Neuron (in vitro differentiated cells): ENCODE data around the gene TMBIM6.
"Not testable (repeated sequence)": the region's sequence is repeated elsewhere in the genome, so short reads cannot be mapped to it uniquely, and the experiment has no call there.

Source experiments
- H2AFZ ChIP-seq: one replicate; pipeline ENCODE4 v1.6.1; 2013; ENCODE audit warnings: low read depth, mild to moderate bottlenecking, inconsistent platforms, low read length, moderate library complexity
- H3K27me3 ChIP-seq: one replicate; pipeline ENCODE4 v1.6.1; 2013; ENCODE audit warnings: low read length; ENCODE audit not compliant: insufficient read depth
- H3K36me3 ChIP-seq: one replicate; pipeline ENCODE4 v1.6.1; 2013; ENCODE audit warnings: low read length; ENCODE audit not compliant: insufficient read depth
- H3K4me1 ChIP-seq: one replicate; pipeline ENCODE4 v1.6.1; 2013; ENCODE audit warnings: low read length; ENCODE audit not compliant: insufficient read depth
- H3K4me3 ChIP-seq: 2 replicates; pipeline ENCODE4 v1.5.1; 2013; ENCODE audit warnings: mild to moderate bottlenecking, low read length, moderate library complexity
- H3K9me3 ChIP-seq: one replicate; pipeline ENCODE4 v1.6.1; 2013; ENCODE audit warnings: low read length

TMBIM6 gene

DNA sequence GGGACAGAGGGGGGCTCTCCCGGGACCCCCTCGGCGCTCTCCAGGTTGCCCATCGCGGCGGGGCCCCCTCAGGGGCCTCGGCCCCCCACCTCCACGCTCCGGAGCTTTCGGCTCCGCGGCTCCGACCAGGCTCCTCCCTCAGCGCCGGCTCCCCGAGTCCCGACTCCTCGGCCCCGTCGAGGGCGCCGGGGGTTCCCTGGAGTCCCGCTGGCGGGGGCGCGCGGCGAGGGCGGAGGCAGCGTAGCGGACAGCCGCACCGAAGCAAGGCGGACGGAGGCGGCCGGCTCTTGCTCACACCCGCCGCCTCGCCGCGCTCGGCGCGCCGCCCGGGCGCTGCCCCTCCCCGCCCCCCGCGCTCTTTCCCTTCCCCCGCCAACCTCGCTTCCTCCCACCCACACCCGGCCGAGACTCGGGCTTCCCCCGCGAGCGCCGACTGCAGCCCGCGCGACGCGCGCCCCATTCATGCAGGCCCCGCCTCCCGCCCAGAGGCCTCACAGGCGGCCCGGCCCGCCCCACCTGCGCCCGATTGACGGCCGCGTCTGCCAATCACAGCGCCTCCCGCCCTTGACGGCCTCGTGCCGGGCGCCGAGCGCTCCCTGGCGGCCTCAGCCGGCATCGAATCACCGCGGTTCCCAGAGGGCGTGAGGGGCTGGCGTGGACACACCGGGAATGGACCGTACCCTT is 34.1 kb upstream of the TMBIM6 start, which contains the start of gene FMNL3:
Gene FMNL3, minus strand, starts transcription at position 278 of the 684 bp plus-strand sequence. Its CDS starts 225 bp downstream, at position 53.
- no peaks in the 10 kb centered on the region for H3K9me3 ChIP-seq
- no peaks in the 10 kb centered on the region for H3K36me3 ChIP-seq
- no peaks in the 10 kb centered on the region for H3K27me3 ChIP-seq
- H3K4me3 ChIP-seq: peak within 1 kb of the TSS; percentile 94
- peaks cover 27% of the 10 kb centered on the region for H3K4me1 ChIP-seq
- peak within 1 kb of the TSS; percentile 80 for H2AFZ ChIP-seq

DNA sequence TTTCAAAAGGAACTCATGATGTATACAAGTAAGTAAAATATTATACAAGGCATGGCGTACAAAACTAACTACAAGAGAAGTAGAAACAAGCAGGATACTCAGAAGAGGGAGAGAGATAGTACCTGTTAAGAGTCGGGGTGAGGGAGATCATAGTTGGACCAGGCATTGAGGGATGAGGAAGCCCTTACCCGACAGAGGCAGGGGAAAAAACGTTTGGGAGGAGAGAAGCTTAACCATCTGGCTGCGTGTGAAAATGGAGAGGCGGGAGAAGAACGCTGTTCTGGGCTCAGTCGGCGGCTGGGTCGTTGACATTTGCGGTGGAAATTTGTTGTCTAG is 33.6 kb upstream of the TMBIM6 start:
- no peaks in the 10 kb centered on the region for H3K27me3 ChIP-seq
- H2AFZ ChIP-seq: no peak overlapping the region
- no peak overlapping the region for H3K4me3 ChIP-seq
- H3K4me1 ChIP-seq: peaks cover 23% of the 10 kb centered on the region
- H3K36me3 ChIP-seq: no peaks in the 10 kb centered on the region
- no peaks in the 10 kb centered on the region for H3K9me3 ChIP-seq

DNA sequence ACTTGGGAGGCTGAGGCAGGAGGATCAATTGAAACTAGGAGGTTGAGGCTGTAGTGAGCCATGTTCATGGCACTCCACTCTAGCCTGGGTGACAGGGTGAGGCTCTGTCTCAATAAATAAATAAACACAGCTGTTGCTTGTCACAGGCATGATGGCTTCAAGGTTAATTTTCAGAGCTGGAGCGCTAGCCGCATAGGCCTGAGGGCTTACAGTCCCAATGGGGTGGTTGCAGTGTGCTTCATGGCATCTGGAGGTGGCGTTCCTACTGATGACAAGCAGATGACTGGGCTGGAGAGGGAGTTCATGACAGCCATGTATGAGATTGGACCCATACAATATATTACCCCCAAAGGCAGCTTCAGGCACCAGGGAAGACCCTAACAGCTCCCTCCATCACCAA is 32.5 kb upstream of the TMBIM6 start:
- Histone ChIP-seq H3K9me3 (no peaks in the 10 kb centered on the region), H2AFZ (no peak overlapping the region), H3K4me3 (no peak overlapping the region), H3K4me1 (peaks cover 14% of the 10 kb centered on the region), H3K27me3 (no peaks in the 10 kb centered on the region), H3K36me3 (no peaks in the 10 kb centered on the region)

DNA sequence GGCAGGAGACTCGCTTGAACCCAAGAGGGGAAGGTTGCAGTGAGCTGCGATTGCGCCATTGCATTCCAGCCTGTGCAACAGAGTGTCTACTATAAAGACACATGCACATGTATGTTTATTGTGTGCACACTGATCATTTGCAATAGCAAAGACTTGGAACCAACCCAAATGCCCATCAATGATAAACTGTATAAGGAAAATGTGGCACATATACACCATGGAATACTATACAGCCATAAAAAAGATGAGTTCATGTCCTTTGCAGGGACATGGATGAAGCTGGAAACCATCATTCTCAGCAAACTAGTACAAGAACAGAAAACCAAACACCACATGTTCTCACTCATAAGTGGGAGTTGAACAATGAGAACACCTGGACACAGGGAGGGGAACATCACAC is 27.4 kb upstream of the TMBIM6 start:
- H3K9me3 ChIP-seq, H3K36me3 ChIP-seq, H3K27me3 ChIP-seq, H3K4me3 ChIP-seq, H2AFZ ChIP-seq, H3K4me1 ChIP-seq: not testable (repeated sequence)

DNA sequence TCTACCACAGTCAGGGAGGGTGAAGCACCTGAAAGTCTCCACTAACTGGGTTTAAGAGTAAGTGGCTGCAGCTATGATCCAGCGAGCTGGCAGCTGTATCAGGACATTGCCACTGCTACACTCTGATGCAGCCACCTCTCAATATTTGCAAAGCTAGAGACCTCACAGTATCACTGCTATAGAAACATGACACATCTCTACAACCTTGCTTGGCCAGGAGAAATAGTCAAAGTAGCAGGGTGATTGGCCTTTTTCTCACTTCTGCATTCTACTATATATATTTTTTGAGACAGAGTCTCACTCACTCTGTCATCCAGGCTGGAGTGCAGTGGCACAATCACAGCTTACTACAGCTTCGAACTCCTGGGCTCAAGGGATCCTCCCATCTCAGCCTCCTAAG is 24.8 kb upstream of the TMBIM6 start:
- Histone ChIP-seq H3K36me3 (no peaks in the 10 kb centered on the region), H3K9me3 (no peaks in the 10 kb centered on the region), H3K4me3 (no peak overlapping the region), H2AFZ (no peak overlapping the region), H3K27me3 (peaks cover 2% of the 10 kb centered on the region), H3K4me1 (peaks cover 7% of the 10 kb centered on the region)

DNA sequence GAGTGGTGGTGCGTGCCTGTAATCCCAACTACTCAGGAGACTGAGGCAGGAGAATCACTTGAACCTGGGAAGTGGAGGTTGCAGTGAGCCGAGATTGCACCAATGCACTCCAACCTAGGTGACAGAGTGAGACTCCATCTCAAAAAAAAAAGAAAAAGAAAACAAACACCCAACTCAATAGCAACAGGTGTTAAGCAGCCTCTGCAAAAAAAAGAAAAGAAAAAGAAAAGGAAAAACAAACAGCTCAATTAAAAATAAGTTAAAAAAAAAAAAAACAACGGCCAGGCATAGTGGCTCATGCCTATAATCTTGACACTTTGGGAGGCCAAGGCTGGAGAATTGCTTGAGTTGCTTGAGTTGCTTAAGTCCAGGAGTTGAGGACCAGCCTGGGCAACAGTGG is 23.6 kb upstream of the TMBIM6 start:
- not testable (repeated sequence) for H3K4me3 ChIP-seq, H3K9me3 ChIP-seq, H2AFZ ChIP-seq, H3K36me3 ChIP-seq, H3K27me3 ChIP-seq, H3K4me1 ChIP-seq

DNA sequence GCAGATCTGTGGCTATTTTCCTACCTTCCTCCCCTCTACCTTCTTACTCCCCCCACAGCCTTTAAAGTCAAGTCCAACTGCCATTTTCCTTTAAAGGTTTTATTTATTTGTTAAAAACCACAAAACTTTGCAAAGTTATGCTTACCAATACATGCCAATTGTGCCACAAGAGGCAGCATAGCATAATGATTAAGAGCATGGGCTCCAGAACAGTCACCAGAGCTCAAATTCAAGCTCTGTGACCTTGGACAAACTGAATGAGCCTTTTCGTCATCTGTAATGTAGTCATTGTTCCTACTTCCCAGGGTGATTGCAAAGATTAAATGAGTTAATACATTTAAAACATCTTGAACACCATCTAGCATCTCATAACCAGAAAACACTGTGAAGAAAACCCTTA is 21.1 kb upstream of the TMBIM6 start:
- Histone ChIP-seq H3K4me1 (peaks cover 7% of the 10 kb centered on the region), H3K27me3 (peaks cover 2% of the 10 kb centered on the region), H3K9me3 (no peaks in the 10 kb centered on the region), H3K36me3 (no peaks in the 10 kb centered on the region), H3K4me3 (no peak overlapping the region), H2AFZ (peak overlapping the region; percentile 1)

DNA sequence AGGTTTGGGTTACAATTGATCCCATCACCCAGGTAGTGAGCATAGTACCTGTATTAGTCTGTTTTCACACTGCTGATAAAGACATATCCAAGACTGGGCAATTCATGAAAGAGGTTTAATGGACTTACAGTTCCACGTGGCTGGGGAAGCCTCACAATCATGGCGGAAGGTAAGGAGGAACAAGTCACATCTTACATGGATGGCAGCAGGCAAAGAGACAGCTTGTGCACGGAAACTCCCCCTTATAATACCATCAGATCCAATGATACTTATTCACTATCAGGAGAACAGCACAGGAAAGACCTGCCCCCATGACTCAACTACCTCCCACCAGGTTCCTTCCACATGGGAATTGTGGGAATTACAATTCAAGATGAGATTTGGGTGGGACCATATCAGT is 20.0 kb upstream of the TMBIM6 start:
- not testable (repeated sequence) for H2AFZ ChIP-seq, H3K4me3 ChIP-seq, H3K4me1 ChIP-seq, H3K36me3 ChIP-seq, H3K9me3 ChIP-seq, H3K27me3 ChIP-seq

DNA sequence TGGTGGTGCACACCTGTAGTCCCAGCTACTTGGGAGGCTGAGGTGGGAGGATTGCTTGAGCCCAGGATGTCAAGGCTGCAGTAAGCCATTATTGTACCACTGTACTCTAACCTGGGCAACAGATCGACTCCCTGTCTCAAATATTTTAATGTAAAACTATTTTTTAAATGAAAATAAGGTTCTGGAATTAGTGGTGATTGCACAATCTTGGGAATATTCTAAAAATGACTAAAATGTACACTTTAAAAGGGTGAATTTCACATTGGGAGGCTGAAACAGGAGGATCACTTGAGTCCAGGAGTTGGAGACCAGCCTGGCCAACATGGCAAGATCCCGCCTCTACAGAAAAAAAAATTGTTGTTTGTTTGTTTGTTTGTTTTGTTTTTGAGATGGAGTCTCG is 12.9 kb upstream of the TMBIM6 start:
- Histone ChIP-seq H3K9me3 (no peaks in the 10 kb centered on the region), H2AFZ (no peak overlapping the region), H3K4me3 (no peak overlapping the region), H3K4me1 (no peaks in the 10 kb centered on the region), H3K27me3 (no peaks in the 10 kb centered on the region), H3K36me3 (no peaks in the 10 kb centered on the region)

DNA sequence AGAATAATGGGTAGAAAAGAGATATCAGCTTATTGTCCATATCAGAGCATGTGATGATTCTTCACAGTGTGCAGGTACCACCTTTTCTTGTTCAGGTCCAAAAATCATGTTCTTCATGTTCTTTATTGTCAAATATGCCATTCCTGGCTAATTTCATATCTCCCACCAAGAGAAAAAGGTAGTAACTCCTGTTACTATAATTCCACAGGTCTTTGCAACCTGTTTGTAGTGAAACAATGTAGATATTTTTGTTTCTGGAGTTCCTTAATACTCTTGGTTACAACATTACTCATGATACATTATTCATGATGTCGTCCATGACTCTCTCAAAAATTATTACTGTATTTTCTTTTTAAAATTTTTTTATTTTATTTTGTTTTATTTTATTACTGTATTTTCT is 11.3 kb upstream of the TMBIM6 start:
- no peak overlapping the region for H2AFZ ChIP-seq
- H3K4me1 ChIP-seq: no peaks in the 10 kb centered on the region
- H3K36me3 ChIP-seq: no peaks in the 10 kb centered on the region
- no peaks in the 10 kb centered on the region for H3K27me3 ChIP-seq
- no peak overlapping the region for H3K4me3 ChIP-seq
- H3K9me3 ChIP-seq: no peaks in the 10 kb centered on the region

DNA sequence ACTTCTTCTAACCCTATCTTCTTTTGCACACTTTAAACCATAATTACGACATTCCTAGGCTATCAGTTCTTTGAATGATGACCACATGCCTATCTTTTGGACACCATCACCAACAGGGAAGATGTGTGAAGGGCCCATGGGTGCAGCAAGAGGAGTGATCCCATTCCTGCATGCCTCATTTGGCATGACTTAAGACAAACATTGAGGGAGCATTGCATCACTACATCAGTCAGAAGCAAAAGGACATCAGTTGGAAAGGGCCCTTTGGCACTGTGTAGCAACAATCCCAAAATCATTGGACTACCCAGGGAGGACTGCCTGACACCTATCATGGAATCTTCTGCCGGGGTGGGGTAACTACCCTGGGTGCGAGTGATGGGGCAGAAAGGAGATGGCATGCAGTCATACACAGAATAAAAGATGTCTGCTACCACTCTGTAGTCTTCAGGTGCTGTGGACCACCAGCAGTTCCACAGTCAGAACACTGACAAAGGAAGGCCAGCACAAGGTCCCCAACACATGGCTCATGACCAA is 10.7 kb upstream of the TMBIM6 start:
- Histone ChIP-seq H2AFZ (no peak overlapping the region), H3K9me3 (no peaks in the 10 kb centered on the region), H3K4me1 (no peaks in the 10 kb centered on the region), H3K36me3 (no peaks in the 10 kb centered on the region), H3K4me3 (no peak overlapping the region), H3K27me3 (no peaks in the 10 kb centered on the region)

DNA sequence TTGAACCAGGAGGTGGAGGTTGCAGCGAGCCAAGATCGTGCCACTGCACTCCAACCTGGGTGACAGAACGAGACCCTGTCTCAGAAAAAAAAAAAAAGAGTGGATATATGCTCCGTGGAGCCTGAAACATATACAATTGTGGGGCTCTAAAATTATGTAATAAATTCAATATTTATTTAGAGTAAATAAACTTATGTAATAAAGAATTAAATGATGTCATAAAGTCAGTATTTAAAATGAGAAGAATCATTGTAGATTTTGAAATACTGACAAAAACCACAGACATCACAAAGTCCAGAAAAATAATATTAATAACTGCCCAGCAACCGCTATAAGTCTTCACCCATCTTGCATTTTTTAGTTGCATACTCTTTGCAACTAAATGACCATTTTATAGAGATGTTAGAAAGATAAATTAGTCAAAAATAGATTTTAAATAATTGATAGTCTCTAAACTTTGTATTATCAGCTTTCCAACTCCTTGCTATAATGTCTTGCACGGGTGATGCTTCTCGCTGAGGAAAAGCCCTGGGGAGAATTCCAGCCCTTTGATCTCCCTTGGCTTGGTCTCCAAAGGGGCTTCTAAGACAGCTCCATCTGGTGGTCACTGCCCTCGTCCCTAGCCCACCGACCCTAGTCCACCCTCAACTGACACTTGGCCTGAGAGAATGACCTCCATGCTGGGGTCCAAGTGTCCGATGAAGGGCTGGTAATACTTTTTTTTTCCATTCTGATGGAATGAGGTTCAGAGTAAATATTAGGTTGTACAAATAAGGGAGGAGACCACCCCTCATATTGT is 7.9 kb upstream of the TMBIM6 start:
- no peaks in the 10 kb centered on the region for H3K27me3 ChIP-seq
- no peaks in the 10 kb centered on the region for H3K4me1 ChIP-seq
- no peak overlapping the region for H2AFZ ChIP-seq

DNA sequence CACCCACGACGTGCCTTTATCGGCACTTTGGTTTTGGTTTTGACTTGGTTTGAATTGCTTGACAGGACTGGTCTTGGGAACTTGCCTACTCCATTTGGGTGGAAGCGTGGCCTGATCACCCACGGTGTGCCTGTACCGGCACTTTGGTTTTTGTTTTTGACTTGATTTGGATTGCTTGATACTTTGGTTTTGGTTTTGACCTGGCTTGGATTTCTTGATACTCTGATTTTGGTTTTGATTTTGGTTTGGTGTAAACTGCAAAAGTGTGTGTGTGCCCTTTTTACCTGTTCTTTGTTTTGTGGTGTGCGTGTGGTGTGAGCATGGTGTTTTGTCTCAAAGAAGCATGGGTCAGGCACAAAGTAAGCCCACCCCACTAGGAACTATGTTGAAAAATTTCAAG is 6.5 kb upstream of the TMBIM6 start:
- not testable (repeated sequence) for H3K4me1 ChIP-seq, H3K4me3 ChIP-seq, H2AFZ ChIP-seq, H3K36me3 ChIP-seq, H3K9me3 ChIP-seq, H3K27me3 ChIP-seq

More for the DNA sequence above, 7.9 kb upstream of the TMBIM6 start:
- H3K36me3 ChIP-seq: no peaks in the 10 kb centered on the region
- no peak overlapping the region for H3K4me3 ChIP-seq
- H3K9me3 ChIP-seq: no peaks in the 10 kb centered on the region
